ENCODE data around the gene SCIN.

SCIN gene

GRCh38 chr7:12588259-12588904 lies 17.9 kb downstream of the SCIN start:
- no peak for TF ChIP-seq TAF1 (IDR thresholded peaks at IDR 0.05; ENCODE audit: borderline replicate concordance, insufficient read depth, low read length)
- no peak for TF ChIP-seq FOXP2 (optimal IDR thresholded peaks at IDR 0.05; ENCODE audit: borderline replicate concordance, extremely low read depth, extremely low read length, insufficient read depth)
- TF ChIP-seq SIN3A (IDR thresholded peaks at IDR 0.05; ENCODE audit: borderline replicate concordance, insufficient read depth, low read length), result no peak
- no peak for TF ChIP-seq POLR2AphosphoS5 (IDR thresholded peaks at IDR 0.05; ENCODE audit: low read depth, low read length)
- no peak for TF ChIP-seq REST (IDR thresholded peaks at IDR 0.05; ENCODE audit: insufficient read depth in 1 of 2, low read depth in 2 of 2, low read length in 2 of 2)

DNA sequence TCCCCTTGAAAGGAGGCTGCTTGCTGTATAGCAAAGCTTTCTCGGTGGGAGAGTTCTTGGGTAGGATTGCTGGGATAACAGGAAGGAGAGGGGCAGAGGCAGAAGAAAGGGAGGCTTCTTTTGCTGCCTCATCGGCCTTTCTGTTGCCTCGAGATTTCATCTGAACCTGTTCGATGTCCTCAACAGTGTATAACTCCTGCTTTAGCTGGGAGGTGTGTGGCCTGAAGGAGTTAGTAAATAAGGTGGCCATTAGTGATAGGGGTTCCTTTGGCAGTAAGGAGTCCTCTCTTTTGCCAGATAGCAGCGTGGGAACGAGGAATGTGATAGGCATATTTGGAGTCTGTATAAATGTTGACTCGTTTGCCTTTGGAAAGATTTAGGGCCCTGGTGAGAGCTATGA lies 20.0 kb downstream of the SCIN start:
- no peak for TF ChIP-seq POLR2AphosphoS5 (IDR thresholded peaks at IDR 0.05; ENCODE audit: low read depth, low read length)
- TF ChIP-seq REST (IDR thresholded peaks at IDR 0.05; ENCODE audit: insufficient read depth in 1 of 2, low read depth in 2 of 2, low read length in 2 of 2), result no peak
- no peak for TF ChIP-seq TAF1 (IDR thresholded peaks at IDR 0.05; ENCODE audit: borderline replicate concordance, insufficient read depth, low read length)
- no peak for TF ChIP-seq FOXP2 (optimal IDR thresholded peaks at IDR 0.05; ENCODE audit: borderline replicate concordance, extremely low read depth, extremely low read length, insufficient read depth)
- no peak for TF ChIP-seq SIN3A (IDR thresholded peaks at IDR 0.05; ENCODE audit: borderline replicate concordance, insufficient read depth, low read length)

DNA sequence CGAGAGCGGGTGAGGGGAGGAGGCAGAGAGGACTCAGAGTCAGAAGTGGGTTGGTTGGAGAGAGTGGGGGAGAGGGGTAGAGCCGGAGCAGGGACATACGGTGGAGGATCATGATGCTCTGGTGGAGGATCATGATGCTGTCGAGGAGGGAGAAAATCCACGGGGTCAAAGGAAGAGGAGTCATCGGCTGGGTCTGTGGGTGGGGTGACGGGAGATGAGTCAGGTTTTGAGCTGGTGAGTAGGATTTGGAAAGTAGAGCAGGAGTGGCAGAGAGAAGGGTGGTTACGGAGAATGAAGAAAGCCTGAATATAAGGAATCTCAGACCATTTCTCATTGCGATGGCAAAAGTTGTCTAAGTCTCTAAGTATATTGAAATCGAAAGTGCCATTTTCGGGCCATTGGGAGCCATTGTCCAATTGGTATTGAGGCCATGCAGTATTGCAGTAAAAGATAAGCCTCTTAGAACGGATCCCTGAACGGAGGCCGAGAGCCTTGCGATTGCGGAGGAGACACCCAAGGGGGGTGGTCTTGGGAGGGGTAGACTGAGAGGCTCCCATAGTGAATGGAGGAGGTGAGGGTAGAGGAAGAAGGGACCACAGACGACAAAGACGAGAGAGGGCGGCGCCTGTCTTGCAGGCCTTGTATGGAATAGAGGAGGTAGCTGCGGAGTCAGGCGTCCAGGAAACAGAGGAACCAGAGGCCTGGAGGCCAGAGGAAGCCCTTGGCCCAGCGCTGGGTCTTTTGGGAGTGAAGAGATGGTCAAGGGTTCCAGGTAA lies 23.8 kb downstream of the SCIN start:
- no peak for TF ChIP-seq SIN3A (IDR thresholded peaks at IDR 0.05; ENCODE audit: borderline replicate concordance, insufficient read depth, low read length)
- TF ChIP-seq FOXP2 (optimal IDR thresholded peaks at IDR 0.05; ENCODE audit: borderline replicate concordance, extremely low read depth, extremely low read length, insufficient read depth), result no peak
- no peak for TF ChIP-seq REST (IDR thresholded peaks at IDR 0.05; ENCODE audit: insufficient read depth in 1 of 2, low read depth in 2 of 2, low read length in 2 of 2)
- TF ChIP-seq TAF1 (IDR thresholded peaks at IDR 0.05; ENCODE audit: borderline replicate concordance, insufficient read depth, low read length), result no peak
- no peak for TF ChIP-seq POLR2AphosphoS5 (IDR thresholded peaks at IDR 0.05; ENCODE audit: low read depth, low read length)

DNA sequence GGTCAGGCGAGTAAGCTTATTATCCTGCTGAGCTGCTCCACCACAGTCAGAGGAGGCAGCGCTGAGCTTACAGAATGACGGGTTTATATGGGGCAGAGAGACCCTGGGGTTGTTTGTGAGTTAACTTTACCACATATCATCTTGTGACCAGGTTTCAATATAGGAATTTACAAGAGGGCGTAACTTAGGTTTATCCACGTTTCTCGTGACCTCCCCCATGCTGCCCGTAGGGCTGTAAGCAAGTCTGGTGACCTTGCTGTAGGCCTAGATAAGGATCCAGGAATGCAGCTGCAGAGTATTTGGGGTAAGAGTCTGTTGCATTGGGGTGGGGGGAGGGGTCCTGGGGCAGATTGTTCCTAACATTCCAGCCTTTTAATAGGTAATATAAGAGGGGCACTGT lies 24.6 kb downstream of the SCIN start:
- TF ChIP-seq POLR2AphosphoS5 (IDR thresholded peaks at IDR 0.05; ENCODE audit: low read depth, low read length) (no peak), REST (IDR thresholded peaks at IDR 0.05; ENCODE audit: insufficient read depth in 1 of 2, low read depth in 2 of 2, low read length in 2 of 2) (no peak), SIN3A (IDR thresholded peaks at IDR 0.05; ENCODE audit: borderline replicate concordance, insufficient read depth, low read length) (no peak), FOXP2 (optimal IDR thresholded peaks at IDR 0.05; ENCODE audit: borderline replicate concordance, extremely low read depth, extremely low read length, insufficient read depth) (no peak), TAF1 (IDR thresholded peaks at IDR 0.05; ENCODE audit: borderline replicate concordance, insufficient read depth, low read length) (no peak)
